Urothelium cell line (cell line): ENCODE measurements around the gene S100A3.

Experiments used
- DNase-seq: peaks from one replicate; pipeline ENCODE4 v3.0.0; 2011; ENCODE audit warnings: low spot score, mixed read lengths
- FAIRE-seq: peaks from 2 replicates; lab custom pipeline; 2011; peaks lifted over from hg19 to GRCh38; lab: Jason Lieb, UNC

Gene S100A3

GRCh38 chr1:153515504-153516394 lies 33.3 kb downstream of the S100A3 start:
- DNase-seq (no peak), FAIRE-seq (no peak)

DNA sequence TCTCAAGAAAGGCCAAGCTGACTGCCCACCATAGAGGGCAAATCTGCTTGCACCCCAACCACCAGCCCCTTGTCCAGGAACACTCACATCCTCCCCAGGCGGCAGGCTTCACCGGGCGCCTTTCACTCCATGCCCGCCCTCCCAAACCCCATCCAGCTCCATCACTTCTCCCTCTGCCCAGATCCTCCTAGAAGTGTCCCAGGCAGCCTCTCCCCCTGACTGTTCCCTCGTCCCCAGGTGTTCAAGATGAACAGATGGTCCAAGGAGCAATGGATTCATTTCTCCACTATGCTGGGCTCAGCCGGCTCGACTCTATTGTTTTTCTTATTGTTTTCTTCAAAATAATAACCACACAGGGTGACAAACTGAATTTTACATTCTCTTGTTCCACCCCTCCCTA lies 35.4 kb downstream of the S100A3 start:
- no peak for DNase-seq

DNA sequence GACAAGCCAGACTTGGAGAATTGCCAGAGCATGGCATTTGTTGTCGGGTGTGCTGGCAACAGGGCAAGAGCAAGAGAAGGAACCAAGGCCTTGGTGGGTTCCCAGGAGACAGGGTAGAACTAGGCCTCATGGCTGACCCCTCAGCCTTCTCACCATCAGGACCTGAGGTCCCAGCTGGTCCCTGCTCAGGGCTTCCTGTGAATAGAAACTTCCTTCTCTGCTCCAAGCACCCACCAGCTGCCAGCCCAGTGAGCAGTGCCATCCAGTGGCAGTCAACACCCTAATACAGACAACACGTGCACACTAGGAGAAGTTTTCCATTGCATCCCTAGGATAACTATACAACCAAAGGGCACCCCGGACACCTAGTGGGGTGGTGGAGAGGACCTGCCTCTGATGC lies 36.0 kb downstream of the S100A3 start:
- no peak for FAIRE-seq
- no peak for DNase-seq

More for the DNA sequence above, 35.4 kb downstream of the S100A3 start:
- FAIRE-seq: no peak

DNA sequence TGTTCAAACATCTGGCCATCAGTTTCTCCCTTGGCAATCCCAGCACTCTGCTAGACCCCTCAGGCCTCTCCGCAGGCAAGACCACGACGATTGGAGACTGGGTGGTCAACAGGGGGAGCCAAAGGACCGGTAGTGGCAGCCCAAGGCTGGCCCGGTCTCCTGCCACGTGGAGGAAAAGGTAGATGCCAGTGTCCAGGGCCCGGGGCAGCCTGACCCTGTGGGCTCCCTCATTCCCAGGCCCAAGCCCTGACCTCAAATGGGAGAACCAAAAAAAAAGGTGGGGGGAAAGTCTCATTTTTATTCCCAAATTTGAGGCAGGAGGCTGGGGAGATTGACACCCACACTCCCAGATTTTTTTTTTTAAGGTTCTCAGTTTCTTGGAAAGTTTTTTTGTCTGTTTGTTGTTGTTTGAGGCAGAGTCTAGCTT lies 38.1 kb downstream of the S100A3 start:
- no peak for FAIRE-seq
- peak; percentile 87 for DNase-seq

DNA sequence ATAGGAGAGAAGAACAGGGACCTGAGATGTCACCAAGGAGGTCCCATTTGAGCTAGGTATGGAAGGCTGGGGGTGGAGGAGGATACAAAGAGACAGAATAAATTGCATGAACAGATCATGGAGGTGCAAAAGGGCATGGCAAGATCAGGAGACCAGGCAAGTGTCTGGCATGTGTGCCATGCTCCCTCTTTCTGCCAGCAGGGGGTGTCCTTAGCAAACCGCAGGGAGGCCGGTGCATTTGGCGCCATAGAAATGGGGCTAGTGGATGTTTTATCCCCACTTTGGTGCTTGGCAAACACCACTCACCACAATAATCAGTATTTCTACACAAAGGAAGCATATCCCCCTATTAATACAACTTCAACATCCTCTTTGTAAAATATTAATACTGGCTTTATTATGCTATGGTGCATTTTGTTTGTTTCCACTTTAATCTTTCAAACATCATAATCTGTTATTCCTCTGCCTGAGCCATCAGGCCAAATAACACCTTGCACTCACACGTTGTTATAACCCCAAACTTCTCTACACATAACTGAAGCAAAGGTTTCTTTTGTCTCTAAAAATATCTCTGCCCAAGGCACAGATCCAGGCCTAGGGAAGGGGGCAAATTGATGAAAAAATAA lies 39.2 kb downstream of the S100A3 start:
- FAIRE-seq: no peak

GRCh38 chr1:153509036-153509435 lies 40.0 kb downstream of the S100A3 start:
- DNase-seq: no peak
- FAIRE-seq: no peak

More for the DNA sequence above, 39.2 kb downstream of the S100A3 start:
- DNase-seq: peak; percentile 74

GRCh38 chr1:153507926-153508583 lies 41.0 kb downstream of the S100A3 start:
- DNase-seq (no peak), FAIRE-seq (no peak)

- FAIRE-seq: no peak
- peak; percentile 84 for DNase-seq
These were observed 42.1 kb downstream of the S100A3 start for GRCh38 chr1:153506831-153507413.

DNA sequence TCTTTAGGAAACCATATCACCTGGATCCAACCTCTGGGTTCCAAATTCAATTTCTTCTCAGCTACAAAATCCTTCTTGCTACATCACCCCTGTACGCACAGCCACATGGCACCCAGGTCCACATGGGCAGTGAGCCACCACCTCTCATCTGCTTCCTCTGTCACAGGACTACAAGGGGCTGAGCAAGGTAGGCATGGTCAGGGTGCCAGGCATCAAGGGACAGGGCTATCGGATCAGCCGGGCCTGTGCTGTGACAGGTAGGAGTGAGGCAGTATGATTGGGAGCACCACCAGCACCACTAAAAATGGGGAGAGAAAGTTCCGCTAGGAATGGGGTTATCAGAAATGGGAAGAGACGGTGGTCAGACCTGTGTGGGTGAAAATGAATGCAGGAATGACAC lies 42.7 kb downstream of the S100A3 start:
- no peak for FAIRE-seq
- no peak for DNase-seq

DNA sequence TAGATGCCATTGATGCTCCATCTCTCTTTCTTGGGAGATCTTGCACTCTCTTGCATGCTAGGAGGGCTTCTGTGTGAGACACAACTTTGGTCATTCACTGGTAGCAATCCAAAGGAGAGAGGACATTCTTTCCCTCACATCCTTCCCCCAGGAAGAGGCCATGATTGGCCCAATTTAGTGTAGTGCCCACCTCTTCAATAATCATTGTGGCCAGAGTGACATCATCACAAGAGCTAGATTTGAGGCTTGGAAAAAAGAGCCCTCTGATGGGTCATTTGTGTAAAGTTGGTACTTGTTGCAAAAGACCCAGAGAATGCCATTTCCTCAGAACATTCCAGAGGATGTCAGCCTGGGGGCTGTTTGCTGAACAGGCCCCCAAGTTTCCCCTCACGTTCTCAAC lies 43.5 kb downstream of the S100A3 start:
- FAIRE-seq (no peak), DNase-seq (no peak)

DNA sequence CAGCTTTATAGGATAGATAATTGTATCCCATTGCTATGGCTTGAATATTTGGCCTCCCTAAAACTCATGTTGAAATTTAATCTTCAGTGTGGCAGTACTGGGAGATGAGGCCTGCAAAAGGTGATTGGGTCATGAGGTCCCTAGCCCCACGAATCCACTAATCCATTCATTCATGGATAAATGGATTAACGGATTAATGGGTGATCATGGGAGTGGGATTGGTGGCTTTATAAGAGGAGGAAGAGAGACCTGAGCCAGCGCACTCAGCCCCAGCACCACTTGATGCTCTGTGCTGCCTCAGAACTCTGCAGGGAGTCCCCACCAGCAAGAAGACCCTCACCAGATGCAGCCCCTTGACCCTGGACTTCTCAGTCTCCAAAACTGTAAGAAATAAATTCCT lies 45.3 kb downstream of the S100A3 start:
- DNase-seq (no peak), FAIRE-seq (no peak)

- FAIRE-seq (no peak), DNase-seq (no peak)
These were observed 50.3 kb downstream of the S100A3 start for GRCh38 chr1:153498746-153499145.
